Activated CD4-positive, alpha-beta T cell treated with anti-CD3 and anti-CD28 coated beads, Interleukin-2, amount 50 U/mL, for 1 hour (primary cell): ENCODE results near the gene PEAR1.

Source experiments
- DNase-seq: peaks from one replicate; pipeline ENCODE4 v3.0.0-alpha.2; 2020

Gene PEAR1

GRCh38 chr1:156942176-156942575 is 48.7 kb downstream of the PEAR1 start:
- no peak for DNase-seq

- DNase-seq, result no peak
These were observed 49.1 kb downstream of the PEAR1 start for GRCh38 chr1:156942576-156942975.

- DNase-seq, result no peak
These were observed 50.2 kb downstream of the PEAR1 start for GRCh38 chr1:156943756-156944155.

- DNase-seq, result no peak
These were observed 50.8 kb downstream of the PEAR1 start for GRCh38 chr1:156944268-156944667.

GRCh38 chr1:156944848-156945247 is 51.3 kb downstream of the PEAR1 start:
- DNase-seq, result no peak

- DNase-seq, result no peak
These were observed 52.6 kb downstream of the PEAR1 start for GRCh38 chr1:156945881-156946661.

GRCh38 chr1:156947127-156947526 is 53.6 kb downstream of the PEAR1 start:
- DNase-seq, result no peak

GRCh38 chr1:156947818-156948525 is 54.5 kb downstream of the PEAR1 start:
- no peak for DNase-seq

GRCh38 chr1:156948708-156949107 is 55.2 kb downstream of the PEAR1 start:
- DNase-seq, result no peak

GRCh38 chr1:156949127-156949526 is 55.6 kb downstream of the PEAR1 start:
- no peak for DNase-seq

- DNase-seq, result no peak
These were observed 57.9 kb downstream of the PEAR1 start for GRCh38 chr1:156951371-156951770.

- no peak for DNase-seq
These were observed 60.1 kb downstream of the PEAR1 start for GRCh38 chr1:156953571-156953970.

- no peak for DNase-seq
These were observed 62.8 kb downstream of the PEAR1 start for GRCh38 chr1:156956333-156956732.

- DNase-seq, result no peak
These were observed 64.1 kb downstream of the PEAR1 start for GRCh38 chr1:156957634-156958033.

- no peak for DNase-seq
These were observed 64.8 kb downstream of the PEAR1 start for GRCh38 chr1:156958247-156958714.

- DNase-seq, result no peak
These were observed 65.9 kb downstream of the PEAR1 start for GRCh38 chr1:156959414-156959813.

GRCh38 chr1:156959925-156960324 is 66.4 kb downstream of the PEAR1 start:
- DNase-seq, result no peak

- DNase-seq, result peak; percentile 22
These were observed 68.2 kb downstream of the PEAR1 start for GRCh38 chr1:156961709-156962108.

GRCh38 chr1:156963621-156964020 is 70.1 kb downstream of the PEAR1 start:
- DNase-seq, result peak; percentile 20

GRCh38 chr1:156964441-156964840 is 70.9 kb downstream of the PEAR1 start:
- DNase-seq, result no peak
